Stimulated activated naive CD8-positive, alpha-beta T cell treated with anti-CD3 and anti-CD28 coated beads, Interleukin-15, Interleukin-2, amounts not matched to agents 100 U/mL and 50 U/mL, for 24 hours (primary cell): ENCODE data around the gene TRAPPC12.
A peak's percentile ranks its signal among the peaks of the same experiment; 100 is the strongest.
"Not testable (repeated sequence)": the region's sequence is repeated elsewhere in the genome, so short reads cannot be mapped to it uniquely, and the experiment has no call there.

Source experiments
- ATAC-seq: fragments of 150-1000 bp; cut with Tn5 transposase; one replicate; pipeline ENCODE4 v1.10.0; 2021
- DNase-seq: peaks from one replicate; pipeline ENCODE4 v3.0.0; 2021

Gene TRAPPC12

DNA sequence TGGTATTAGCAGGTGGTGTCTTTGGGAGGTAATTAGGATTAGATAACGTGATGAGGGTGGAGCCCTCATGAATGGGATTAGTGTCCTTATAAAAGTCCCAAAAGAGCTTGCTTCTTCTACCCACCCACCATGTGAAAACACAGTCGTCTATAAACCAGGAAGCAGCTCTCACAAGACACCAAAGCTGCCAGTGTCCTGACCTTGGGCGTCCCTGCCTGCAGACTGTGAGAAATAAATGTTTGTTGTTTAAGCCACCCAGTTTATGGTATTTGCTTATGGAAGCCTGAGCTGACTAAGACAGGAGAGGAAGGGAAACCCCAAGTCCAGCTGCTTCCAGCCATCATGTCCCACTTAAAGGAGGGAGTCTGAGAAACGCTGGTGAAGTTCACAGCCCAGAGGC is 126.3 kb downstream of the TRAPPC12 start:
- no peak for ATAC-seq
- DNase-seq, result no peak

DNA sequence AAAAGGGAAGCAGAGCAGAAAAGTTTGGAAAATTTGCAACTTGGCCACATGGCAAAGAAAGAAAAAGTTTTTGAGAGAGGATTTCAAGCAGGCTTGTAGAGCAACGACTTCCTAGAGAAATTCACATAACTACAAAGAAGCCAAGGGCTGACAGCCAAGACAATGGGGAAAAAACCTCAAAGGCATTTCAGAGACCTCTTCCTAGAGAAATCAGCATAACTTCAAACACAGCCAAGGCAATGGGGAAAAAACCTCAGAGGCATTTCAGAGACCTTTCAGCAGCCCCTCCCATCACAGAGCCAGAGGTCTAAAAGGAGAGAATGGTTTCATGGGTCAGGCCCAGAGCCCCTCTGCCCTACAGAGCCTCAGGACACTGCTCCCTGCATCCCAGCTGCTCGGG is 132.6 kb downstream of the TRAPPC12 start:
- ATAC-seq (no peak), DNase-seq (no peak)

DNA sequence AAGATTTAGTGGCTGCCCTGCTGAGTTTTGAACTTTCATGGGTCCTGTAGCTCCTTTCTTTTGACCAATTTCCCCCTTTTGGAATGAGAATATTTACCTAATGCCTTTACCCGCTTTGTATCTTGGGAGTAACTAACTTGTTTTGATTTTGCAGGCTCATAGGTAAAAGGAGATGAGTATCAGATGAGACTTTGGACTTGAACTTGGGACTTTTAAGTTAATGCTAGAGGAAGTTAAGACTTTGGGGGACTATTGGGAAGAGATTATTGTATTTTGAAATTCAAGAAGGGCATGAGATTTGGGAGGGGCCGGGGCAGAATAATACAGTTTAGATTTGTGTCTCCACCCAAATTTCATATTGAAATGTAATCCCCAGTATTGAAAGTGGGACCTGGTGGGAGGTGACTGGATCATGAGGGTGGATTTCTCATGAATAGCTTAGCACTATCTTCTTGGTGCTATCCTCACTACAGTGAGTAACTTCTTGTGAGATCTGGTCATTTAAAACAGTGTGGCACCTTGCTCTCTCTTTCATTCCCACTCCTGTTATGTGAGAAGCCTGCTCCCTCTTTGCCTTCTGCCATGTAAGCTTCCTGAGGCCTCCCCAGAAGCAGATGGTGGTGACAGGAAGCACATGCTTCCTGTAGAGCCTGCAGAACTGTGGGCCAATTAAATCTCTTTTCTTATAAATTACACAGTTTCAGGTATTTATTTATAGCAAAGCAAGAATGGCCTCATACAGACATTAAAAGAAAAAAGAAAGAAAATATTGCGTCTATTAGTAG is 133.7 kb downstream of the TRAPPC12 start:
- no peak for ATAC-seq
- DNase-seq, result no peak

DNA sequence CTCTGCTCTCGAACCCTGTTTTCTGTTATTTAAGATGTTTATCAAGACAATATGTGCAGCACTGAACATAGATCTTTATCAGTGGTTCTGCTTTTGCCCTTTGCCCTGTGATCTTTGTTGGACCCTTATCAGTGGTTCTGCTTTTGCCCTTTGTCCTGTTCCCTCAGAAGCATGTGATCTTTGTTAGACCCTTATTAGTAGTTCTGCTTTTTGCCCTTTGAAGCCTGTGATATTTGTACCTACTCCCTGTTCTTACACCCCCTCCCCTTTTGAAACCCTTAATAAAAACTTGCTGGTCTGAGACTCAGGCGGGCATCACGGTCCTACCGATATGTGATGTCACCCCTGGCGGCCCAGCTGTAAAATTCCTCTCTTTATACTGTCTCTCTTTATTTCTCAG is 135.9 kb downstream of the TRAPPC12 start:
- not testable (repeated sequence) for DNase-seq, ATAC-seq

DNA sequence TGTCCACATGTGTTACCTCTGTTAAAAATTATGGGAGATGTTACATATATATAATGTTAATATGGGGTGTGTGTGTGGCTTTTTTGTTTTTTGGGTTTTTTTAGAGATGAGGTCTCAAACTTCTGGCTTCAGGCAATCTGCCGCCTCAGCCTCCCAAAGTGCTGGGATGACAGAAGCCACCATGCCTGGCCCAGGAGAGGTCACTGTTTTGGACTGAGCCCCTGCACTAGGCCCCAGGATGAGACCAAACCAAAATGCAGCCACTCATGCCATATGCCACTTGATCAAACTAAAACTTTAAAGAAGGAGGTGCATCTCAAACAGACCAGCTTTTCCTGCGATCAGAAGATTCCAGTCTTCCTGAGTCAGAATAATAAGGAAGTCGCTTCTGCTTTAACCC is 137.3 kb downstream of the TRAPPC12 start:
- ATAC-seq (no peak), DNase-seq (no peak)

DNA sequence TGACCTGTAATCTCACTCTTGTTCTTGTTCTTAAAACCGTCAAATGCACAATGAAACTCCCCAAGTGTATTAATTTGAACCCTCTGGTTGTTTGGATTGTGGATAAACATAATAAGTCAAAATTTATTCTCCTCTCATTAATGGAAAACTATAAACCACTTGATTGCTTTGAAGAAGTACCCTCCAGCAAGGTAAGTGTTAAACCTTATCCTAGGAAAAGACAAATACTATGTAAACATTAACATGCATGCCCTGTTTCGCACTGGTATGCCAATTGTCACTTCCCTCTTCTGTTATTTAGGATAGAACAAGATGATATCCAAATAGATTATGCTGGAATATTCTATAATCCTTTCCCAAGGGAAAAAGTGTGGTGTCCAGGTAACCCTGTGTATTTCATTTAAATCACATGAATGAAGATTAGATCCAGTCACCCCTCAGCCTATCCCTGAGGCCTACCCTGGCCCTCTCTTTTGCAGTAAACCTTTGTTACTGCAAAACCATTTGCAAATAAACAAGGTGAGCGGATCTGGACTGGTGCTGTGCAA is 138.5 kb downstream of the TRAPPC12 start:
- DNase-seq (no peak), ATAC-seq (no peak)

DNA sequence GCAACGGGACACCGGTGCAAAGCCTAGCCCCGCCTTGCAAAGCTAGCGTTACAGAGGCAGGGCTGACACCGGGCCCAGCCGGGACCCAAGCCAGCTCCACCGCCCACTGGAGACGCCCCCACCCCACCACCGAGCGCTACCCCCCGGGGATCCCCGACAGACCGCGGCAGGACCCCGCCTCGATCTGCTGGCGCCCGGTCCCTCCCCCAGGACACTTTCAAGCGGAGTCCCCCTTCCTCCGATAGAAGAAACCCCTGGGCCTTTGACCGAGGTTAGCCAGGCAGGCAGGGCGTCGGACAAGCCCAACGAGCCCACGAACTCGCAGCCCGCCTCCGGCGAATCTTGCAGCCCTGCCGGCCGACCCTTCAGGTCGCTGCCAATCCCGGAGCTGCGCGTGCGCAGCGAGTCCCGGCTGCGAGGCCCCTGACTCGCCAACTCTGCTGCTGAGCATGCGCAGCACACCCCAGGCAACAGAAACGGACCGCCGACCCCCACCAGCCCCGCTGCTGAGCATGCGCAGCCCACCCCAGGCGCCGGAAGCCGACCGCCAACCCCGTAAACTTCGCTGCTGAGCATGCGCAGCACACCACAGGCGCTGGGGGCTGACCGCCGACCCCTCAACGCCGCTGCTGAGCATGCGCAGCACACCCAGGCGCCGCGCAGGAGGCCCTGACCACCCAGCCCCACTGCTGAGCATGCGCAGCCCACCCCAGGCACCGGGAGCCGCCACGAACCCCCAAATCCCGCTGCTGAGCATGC is 139.2 kb downstream of the TRAPPC12 start:
- peak; percentile 99 for DNase-seq
- peak; percentile 86 for ATAC-seq

DNA sequence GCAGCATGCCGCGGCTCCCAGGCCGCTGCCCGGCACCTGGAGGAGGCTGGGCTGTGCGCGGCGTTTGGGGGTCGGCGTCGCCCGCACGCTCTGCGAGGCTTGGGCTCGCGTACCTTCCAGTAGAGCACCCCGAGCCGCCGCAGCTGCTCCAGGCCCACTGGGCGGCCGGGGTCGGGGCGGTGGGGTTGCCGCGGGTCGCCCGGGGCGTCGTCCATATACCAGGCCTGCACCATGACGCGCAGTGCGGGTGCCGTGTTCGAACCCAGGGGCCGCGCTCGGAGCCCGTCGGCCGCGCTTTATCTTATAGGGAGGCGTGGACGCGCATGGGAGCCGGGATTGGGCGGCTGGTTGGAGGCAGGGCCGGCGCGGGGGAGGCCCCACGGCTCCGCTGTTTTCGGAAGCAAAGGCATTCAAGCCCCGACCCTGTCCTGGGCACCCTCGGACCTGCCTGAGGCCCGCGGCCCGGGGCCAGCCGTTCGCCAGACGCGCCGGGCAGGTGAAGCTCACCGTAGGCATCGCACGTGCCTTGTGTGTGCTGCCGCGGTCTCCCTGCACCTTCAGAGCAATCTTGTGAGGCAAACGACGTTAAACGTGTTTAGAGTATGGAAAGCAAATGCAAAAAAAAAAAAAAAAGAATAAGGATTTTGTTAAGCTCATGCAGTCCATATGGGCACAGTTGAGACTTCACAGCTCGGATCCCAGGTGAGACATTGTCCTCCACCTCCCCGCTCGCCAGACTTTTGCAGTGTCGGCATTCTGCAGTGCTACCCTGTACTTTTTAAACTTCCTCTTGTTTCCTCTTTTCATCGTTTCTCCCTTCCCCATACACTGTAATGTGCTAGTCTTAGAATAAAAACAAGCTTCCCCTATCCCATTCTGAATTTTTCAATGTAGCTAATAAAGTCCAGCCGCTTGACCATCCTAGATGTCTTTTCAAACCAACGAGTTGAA is 140.0 kb downstream of the TRAPPC12 start, which contains the start of gene ADI1:
ADI1 (minus strand) TSS at position 277 of the 951 bp plus-strand sequence; CDS start at position 233, 44 bp downstream.
- peak; percentile 80 for ATAC-seq
- DNase-seq, result peak; percentile 85

DNA sequence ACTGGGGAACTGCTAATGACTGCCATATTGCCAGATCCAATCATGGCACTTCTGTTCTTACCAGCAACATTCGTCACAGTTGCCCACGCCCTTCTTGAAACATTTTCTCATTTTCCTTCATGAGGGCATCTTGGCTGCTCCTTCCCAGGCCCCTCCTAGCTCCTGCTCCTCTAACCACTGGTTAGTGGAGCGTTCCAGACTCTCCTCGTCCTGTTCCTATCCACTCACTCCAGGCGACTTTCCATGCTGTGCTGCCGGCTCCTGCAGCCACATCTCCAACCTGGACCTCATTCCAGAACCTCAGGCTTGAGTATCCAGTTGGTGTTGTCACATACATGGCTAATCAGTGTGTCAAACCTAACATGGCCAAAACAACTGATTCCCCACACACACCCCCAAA is 141.1 kb downstream of the TRAPPC12 start:
- DNase-seq (no peak), ATAC-seq (no peak)

DNA sequence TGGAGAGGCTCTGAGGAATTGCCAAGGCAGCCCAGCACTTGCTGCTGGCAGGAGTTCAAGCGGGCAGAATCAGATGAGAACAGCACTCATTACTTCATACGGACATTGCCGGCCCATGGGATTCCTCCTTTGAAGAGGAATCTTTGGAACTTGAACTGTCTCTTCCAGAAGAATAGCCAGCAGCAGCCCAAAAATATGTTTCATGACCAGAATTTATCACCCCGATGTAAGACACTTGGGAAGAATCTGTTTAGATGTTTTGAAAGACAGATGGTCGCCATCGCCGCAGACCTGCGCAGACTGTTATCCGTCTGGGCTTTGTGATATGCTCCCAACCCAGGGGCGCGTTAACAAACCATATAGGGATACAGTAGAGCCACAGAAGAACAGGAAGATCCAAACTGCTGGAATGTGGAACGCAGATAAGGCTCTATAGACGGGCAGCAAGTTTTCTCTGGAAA is 143.5 kb downstream of the TRAPPC12 start:
- ATAC-seq (no peak), DNase-seq (no peak)

DNA sequence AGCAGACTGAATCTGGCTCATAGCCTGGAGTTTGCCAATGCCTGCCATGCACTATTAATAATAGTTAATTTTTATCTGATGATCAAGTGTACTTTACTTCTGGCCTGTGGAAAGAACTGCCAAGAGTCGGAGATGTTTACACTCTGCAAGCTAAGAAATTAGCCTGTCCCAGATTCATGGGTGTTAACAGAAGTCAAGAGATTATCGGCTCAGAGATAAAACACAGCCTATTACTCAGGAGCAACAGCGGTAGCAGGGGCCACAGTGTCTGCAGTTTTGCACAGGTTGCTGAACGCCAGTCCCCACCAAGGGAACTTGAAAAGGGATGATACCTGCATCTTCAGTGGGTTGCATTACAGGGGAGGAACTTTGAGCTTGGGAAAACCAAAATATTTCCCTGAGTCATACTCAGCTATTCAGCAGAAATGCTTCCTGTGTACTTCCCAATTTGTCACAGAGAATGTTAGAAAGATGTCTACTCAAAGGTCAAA is 144.1 kb downstream of the TRAPPC12 start:
- no peak for DNase-seq

DNA sequence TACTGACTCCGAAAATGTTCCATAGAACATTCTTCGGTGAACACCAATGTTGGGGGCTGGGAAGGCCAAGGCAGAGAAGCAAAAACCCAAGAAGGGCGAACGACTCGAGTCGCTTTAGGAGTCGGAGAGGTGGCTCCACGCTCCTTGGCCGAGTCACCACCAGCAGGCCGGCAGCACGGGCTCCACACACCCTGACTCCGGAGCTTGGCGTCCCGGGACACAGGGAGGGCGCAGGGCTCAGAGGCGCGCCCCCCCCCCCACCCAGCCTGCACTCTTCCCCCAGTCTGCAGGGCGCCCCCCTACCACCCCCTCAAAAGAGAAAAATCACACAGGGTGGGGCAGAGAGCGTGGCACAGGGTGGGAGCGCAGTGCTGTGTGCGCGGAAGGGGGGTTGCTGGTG is 147.4 kb downstream of the TRAPPC12 start:
- ATAC-seq (no peak), DNase-seq (no peak)

More for the DNA sequence above, 144.1 kb downstream of the TRAPPC12 start:
- no peak for ATAC-seq

DNA sequence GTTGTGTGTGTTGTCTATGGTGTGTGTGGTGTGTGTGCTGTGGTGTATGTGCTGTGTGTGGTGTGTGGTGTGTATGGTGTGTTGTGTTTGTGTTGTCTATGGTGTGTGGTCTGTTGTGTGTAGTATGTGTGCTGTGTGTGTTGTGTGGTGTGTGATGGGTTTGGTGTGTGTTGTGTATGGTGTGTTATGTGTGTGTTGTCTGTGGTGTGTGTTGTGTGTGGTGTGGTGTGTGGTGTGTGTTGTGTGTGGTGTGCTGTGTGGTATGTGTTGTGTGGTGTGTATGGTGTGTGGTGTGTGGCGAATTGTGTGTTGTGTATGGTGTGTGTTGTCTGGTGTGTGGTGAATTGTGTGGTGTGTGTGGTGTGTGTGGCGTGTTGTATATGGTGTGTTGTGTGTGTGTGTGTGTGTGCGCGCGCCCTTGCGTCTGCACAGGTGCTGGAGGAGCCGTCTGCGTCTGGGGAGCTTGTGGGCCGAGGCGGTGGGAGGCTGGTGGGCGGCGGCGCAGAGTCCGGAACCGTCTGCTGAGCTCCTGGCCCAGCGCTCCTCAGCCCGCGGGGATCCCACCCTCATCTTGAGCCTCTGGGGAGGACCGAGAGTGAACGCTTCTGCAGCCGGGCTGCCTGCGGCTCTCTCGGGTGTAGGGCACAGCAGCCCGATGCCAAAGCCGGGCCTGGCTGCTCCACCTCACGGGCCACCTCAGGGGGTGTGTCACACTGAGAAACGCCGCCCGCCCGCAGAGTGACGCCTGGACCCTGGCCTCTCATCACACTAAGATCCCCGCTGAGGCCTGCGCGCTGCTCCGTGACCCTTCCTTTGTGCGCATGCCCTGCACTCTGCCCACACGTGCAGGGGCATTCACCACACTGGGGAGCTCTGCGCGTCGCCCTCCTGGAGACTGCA is 148.6 kb downstream of the TRAPPC12 start:
- no peak for ATAC-seq
- no peak for DNase-seq
